Loucy (cell line): ENCODE results near the gene AFAP1L1.

Experiments
- H2AFZ ChIP-seq: fragments of 200-600 bp; sonication (generic); 2 replicates; pipeline ENCODE4 v1.6.0; 2016; ENCODE audit warnings: antibody characterized with exemption, mild to moderate bottlenecking, low read length, moderate library complexity
- H3F3A ChIP-seq: fragments of 200-600 bp; 2 replicates; pipeline ENCODE4 v1.6.0; 2016; ENCODE audit warnings: antibody characterized with exemption, low read depth, mild to moderate bottlenecking
- H3K27me3 ChIP-seq: fragments of 200-600 bp; sonication (generic); 2 replicates; pipeline ENCODE4 v1.6.1; 2014; ENCODE audit warnings: low read length, mild to moderate bottlenecking; ENCODE audit not compliant: insufficient read depth, poor library complexity, severe bottlenecking
- H3K36me3 ChIP-seq: fragments of 200-600 bp; sonication (generic); 2 replicates; pipeline ENCODE4 v1.6.1; 2016; ENCODE audit warnings: low read length; ENCODE audit not compliant: insufficient read depth
- H3K4me1 ChIP-seq: fragments of 200-600 bp; sonication (generic); 2 replicates; pipeline ENCODE4 v1.5.1; 2014; ENCODE audit warnings: low read length, mild to moderate bottlenecking; ENCODE audit not compliant: insufficient read depth, poor library complexity, severe bottlenecking
- H3K4me2 ChIP-seq: fragments of 200-600 bp; sonication (generic); 2 replicates; pipeline ENCODE4 v1.6.0; 2014; ENCODE audit warnings: antibody characterized with exemption, low read length, low read depth, mild to moderate bottlenecking; ENCODE audit not compliant: poor library complexity, severe bottlenecking
- H3K4me3 ChIP-seq: fragments of 200-600 bp; sonication (generic); 2 replicates; pipeline ENCODE4 v1.5.1; 2014; ENCODE audit warnings: low read length, mild to moderate bottlenecking, mixed read lengths; ENCODE audit not compliant: poor library complexity, severe bottlenecking
- H3K79me2 ChIP-seq: fragments of 200-600 bp; sonication (generic); 2 replicates; pipeline ENCODE4 v1.6.1; 2014; ENCODE audit warnings: low read length; ENCODE audit not compliant: insufficient read depth
- H3K9ac ChIP-seq: fragments of 200-600 bp; sonication (generic); 2 replicates; pipeline ENCODE4 v1.6.0; 2014; ENCODE audit warnings: mild to moderate bottlenecking, low read depth, low read length, moderate library complexity; ENCODE audit not compliant: poor library complexity, severe bottlenecking
- H3K9me2 ChIP-seq: fragments of 200-600 bp; sonication (generic); replicated peaks from 2 replicates; pipeline ENCODE4 v1.6.1; 2016; ENCODE audit warnings: low read depth, low read length, mixed read lengths
- H3K9me3 ChIP-seq: fragments of 200-600 bp; sonication (generic); 2 replicates; pipeline ENCODE4 v1.6.1; 2014; ENCODE audit warnings: mild to moderate bottlenecking, antibody characterized with exemption, low read length, low read depth; ENCODE audit not compliant: insufficient read depth
- H4K20me1 ChIP-seq: fragments of 200-600 bp; sonication (generic); 2 replicates; pipeline ENCODE4 v1.6.0; 2014; ENCODE audit warnings: antibody characterized with exemption, low read length, mild to moderate bottlenecking; ENCODE audit not compliant: insufficient read depth, poor library complexity, severe bottlenecking
- CTCF ChIP-seq: fragments of 200-600 bp; sonication (generic); conservative IDR thresholded peaks from 2 replicates; pipeline ENCODE4 v1.5.1; 2014; ENCODE audit warnings: mild to moderate bottlenecking, antibody characterized with exemption, low read length
- EZH2phosphoT487 ChIP-seq: fragments of 200-600 bp; IDR thresholded peaks from 2 replicates; pipeline ENCODE4 v1.6.1; 2018; ENCODE audit warnings: antibody characterized with exemption, mild to moderate bottlenecking, moderate library complexity, borderline replicate concordance

The AFAP1L1 gene

GRCh38 chr5:149239917-149240316 is 31.7 kb upstream of the AFAP1L1 start:
- no peaks in the 10 kb centered on the region for H3K79me2 ChIP-seq
- 0 out of 2 replicates have a peak, but pooled peaks cover 5% of the 10 kb centered on the region for H3F3A ChIP-seq
- H3K36me3 ChIP-seq: no peaks in the 10 kb centered on the region
- H2AFZ ChIP-seq: no peak overlapping the region
- no peaks in the 10 kb centered on the region for H4K20me1 ChIP-seq
- TF ChIP-seq CTCF (no peak), EZH2phosphoT487 (no peak)
- no peaks in the 10 kb centered on the region for H3K9me3 ChIP-seq
- peak overlapping the region; percentile 58 for H3K9ac ChIP-seq
- peaks cover 24% of the 10 kb centered on the region for H3K4me1 ChIP-seq
- H3K4me2 ChIP-seq: peak overlapping the region; percentile 64
- no peaks in the 10 kb centered on the region for H3K27me3 ChIP-seq
- H3K4me3 ChIP-seq: peak overlapping the region; percentile 41
- H3K9me2 ChIP-seq: no peaks in the 10 kb centered on the region

GRCh38 chr5:149240354-149240998 is 31.2 kb upstream of the AFAP1L1 start:
- Histone ChIP-seq H3K4me1 (peaks cover 24% of the 10 kb centered on the region), H3K27me3 (no peaks in the 10 kb centered on the region), H3K4me3 (peak overlapping the region; percentile 51), H3K9me2 (no peaks in the 10 kb centered on the region), H3K4me2 (peak overlapping the region; percentile 64), H2AFZ (no peak overlapping the region), H3K36me3 (no peaks in the 10 kb centered on the region), H3F3A (0 out of 2 replicates have a peak, but pooled peaks cover 5% of the 10 kb centered on the region), H3K79me2 (no peaks in the 10 kb centered on the region), H4K20me1 (no peaks in the 10 kb centered on the region), H3K9me3 (no peaks in the 10 kb centered on the region), H3K9ac (peak overlapping the region; percentile 67)
- no peak for TF ChIP-seq CTCF
- no peak for TF ChIP-seq EZH2phosphoT487

- no peak overlapping the region for H2AFZ ChIP-seq
- no peaks in the 10 kb centered on the region for H4K20me1 ChIP-seq
- no peak overlapping the region for H3K4me2 ChIP-seq
- H3K4me1 ChIP-seq: peaks cover 24% of the 10 kb centered on the region
- TF ChIP-seq EZH2phosphoT487: no peak
- TF ChIP-seq CTCF: no peak
- no peaks in the 10 kb centered on the region for H3K36me3 ChIP-seq
- no peaks in the 10 kb centered on the region for H3K9me2 ChIP-seq
- no peak overlapping the region for H3K9ac ChIP-seq
- H3K9me3 ChIP-seq: no peaks in the 10 kb centered on the region
- no peaks in the 10 kb centered on the region for H3K79me2 ChIP-seq
- 0 out of 2 replicates have a peak, but pooled peaks cover 5% of the 10 kb centered on the region for H3F3A ChIP-seq
- no peak overlapping the region for H3K4me3 ChIP-seq
- H3K27me3 ChIP-seq: no peaks in the 10 kb centered on the region
These were observed 29.3 kb upstream of the AFAP1L1 start for GRCh38 chr5:149242339-149242738.
